ENCODE measurements around the gene TSPAN14. TPM values are rescaled to one million over a fixed set of nuclear protein-coding genes. Genes with fewer than 3 reads are reported as not detected.
A peak's percentile ranks its signal among the peaks of the same experiment; 100 is the strongest.

The TSPAN14 gene
- total RNA-seq, 6 donors from 2014 or later, result 52.1 to 157 (median 111) TPM

DNA sequence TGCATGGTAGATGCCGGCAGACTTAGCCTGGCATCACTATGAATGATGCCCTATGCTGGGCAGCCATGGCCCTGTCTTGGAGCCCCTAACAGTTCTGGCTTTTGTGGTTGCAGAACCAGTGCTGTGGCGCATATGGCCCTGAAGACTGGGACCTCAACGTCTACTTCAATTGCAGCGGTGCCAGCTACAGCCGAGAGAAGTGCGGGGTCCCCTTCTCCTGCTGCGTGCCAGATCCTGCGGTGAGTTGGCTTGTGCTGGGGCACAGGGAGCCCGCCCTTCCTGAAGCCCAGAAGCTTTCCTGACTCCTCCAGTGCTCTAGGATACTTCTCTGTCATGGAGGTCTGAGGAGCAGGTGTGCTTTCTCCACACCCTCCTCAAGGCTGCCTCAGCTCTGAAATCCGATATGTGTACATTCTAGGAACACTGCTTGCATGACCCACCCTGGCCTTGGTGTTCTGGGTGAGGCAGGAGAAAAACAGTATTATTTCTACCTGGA, 58.0 kb downstream of the TSPAN14 start:
- DNase-seq, result no peak
- TF ChIP-seq, protein P1, sequence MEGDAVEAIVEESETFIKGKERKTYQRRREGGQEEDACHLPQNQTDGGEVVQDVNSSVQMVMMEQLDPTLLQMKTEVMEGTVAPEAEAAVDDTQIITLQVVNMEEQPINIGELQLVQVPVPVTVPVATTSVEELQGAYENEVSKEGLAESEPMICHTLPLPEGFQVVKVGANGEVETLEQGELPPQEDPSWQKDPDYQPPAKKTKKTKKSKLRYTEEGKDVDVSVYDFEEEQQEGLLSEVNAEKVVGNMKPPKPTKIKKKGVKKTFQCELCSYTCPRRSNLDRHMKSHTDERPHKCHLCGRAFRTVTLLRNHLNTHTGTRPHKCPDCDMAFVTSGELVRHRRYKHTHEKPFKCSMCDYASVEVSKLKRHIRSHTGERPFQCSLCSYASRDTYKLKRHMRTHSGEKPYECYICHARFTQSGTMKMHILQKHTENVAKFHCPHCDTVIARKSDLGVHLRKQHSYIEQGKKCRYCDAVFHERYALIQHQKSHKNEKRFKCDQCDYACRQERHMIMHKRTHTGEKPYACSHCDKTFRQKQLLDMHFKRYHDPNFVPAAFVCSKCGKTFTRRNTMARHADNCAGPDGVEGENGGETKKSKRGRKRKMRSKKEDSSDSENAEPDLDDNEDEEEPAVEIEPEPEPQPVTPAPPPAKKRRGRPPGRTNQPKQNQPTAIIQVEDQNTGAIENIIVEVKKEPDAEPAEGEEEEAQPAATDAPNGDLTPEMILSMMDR (IDR thresholded peaks at IDR 0.05), result no peak
- TF ChIP-seq POLR2AphosphoS5 (IDR thresholded peaks at IDR 0.05), result no peak
- TF ChIP-seq POLR2A (IDR thresholded peaks at IDR 0.05), result no peak
- no peak for TF ChIP-seq EP300 (IDR thresholded peaks at IDR 0.05)
- Histone ChIP-seq H3K27ac (peak overlapping the region in 1 of 4 donors; percentile 58), H3K9me3 (no peaks in the 10 kb centered on the region), H3K4me1 (peaks cover 31 to 52% (median 43%) of the 10 kb centered on the region in 4 donors), H3K36me3 (peaks cover 63 to 100% (median 90%) of the 10 kb centered on the region in 4 donors), H3K27me3 (no peaks in the 10 kb centered on the region), H3K4me3 (no peak overlapping the region)
- ATAC-seq (ENCODE audit: low FRiP score in 2 of 2), result no peak
- 78 to 86% methylated on average over 9 to 10 of the region's 10 CpGs for WGBS, 2 donors

DNA sequence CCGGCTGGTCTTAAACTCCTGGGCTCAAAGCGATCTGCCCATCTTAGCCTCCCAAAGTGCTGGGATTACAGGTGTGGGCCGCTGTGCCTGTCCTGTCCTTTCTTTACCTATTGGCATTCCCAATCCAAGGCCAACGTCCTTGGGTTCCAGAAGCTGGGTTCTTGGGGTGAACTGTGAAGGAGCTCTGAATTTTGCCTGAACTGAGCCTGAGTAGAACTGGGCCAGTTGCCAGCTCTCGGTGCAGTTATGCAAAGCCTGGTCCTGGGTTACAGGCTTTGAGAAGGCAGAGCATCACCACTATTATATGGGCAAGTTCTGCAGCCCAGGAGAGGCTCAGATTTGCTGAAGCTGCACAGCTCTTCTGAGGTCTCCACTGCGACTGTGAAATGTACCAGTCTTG, 59.0 kb downstream of the TSPAN14 start:
- H3K27ac ChIP-seq, result no peak overlapping the region
- peaks cover 28 to 52% (median 38%) of the 10 kb centered on the region in 4 donors for H3K4me1 ChIP-seq
- peaks cover 59 to 100% (median 95%) of the 10 kb centered on the region in 4 donors for H3K36me3 ChIP-seq
- H3K9me3 ChIP-seq, result no peaks in the 10 kb centered on the region
- 84 to 92% methylated on average over 5 to 6 of the region's 6 CpGs for WGBS, 2 donors
- ATAC-seq (ENCODE audit: low FRiP score in 2 of 2) (no peak), DNase-seq (no peak)
- no peaks in the 10 kb centered on the region for H3K27me3 ChIP-seq
- H3K4me3 ChIP-seq, result no peak overlapping the region
- TF ChIP-seq EP300 (IDR thresholded peaks at IDR 0.05) (no peak), POLR2A (IDR thresholded peaks at IDR 0.05) (no peak), POLR2AphosphoS5 (IDR thresholded peaks at IDR 0.05) (no peak)
- TF ChIP-seq, protein P1 (IDR thresholded peaks at IDR 0.05), result no peak

DNA sequence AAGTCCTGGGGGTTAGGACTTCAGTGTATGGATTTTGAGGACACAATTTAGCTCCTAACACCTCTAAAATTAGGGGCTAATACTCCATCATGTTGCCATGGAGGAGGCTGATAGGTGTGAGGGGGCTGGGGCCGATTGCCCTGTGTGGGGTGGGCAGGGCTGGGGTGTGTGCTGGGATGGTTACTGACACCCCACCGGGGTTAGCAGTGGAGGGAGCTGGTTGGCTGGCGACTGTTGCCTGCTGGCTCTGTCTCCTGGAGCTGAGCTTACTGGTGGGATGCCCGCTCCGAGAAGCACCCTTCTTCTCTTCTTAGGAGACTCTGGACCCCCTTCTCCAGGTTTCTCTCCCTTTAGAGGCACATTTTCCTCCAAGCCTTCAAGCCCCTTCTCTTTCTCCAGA, 61.4 kb downstream of the TSPAN14 start:
- Histone ChIP-seq H3K36me3 (peaks cover 64 to 100% (median 93%) of the 10 kb centered on the region in 4 donors), H3K9me3 (no peaks in the 10 kb centered on the region), H3K4me1 (peaks cover 10 to 40% (median 27%) of the 10 kb centered on the region in 4 donors), H3K27ac (no peak overlapping the region), H3K27me3 (no peaks in the 10 kb centered on the region), H3K4me3 (no peak overlapping the region)
- 94 to 100% methylated on average over 3 to 5 of the region's 5 CpGs for WGBS, 2 donors
- ATAC-seq (ENCODE audit: low FRiP score in 2 of 2) (no peak), DNase-seq (peak in 1 of 2 donors; percentile 12)
- TF ChIP-seq, protein P1 (IDR thresholded peaks at IDR 0.05), result no peak
- no peak for TF ChIP-seq POLR2AphosphoS5 (IDR thresholded peaks at IDR 0.05)
- no peak for TF ChIP-seq EP300 (IDR thresholded peaks at IDR 0.05)
- no peak for TF ChIP-seq POLR2A (IDR thresholded peaks at IDR 0.05)

DNA sequence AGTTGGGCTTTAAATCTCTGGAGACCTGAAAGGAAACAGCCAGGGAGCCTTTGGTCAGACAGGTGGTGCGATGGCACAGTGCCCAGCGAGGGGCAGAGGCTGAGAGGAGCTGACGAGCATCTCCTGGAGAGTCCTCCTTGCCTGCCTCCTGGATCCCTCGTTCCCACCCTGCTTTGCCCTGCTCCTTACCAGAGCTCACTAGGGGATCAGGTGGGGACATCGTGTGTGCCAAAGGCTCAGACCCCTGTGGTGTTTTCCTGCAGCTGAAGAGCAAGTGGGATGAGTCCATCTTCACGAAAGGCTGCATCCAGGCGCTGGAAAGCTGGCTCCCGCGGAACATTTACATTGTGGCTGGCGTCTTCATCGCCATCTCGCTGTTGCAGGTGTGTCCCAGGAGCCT, 61.8 kb downstream of the TSPAN14 start:
- Histone ChIP-seq H3K27me3 (no peaks in the 10 kb centered on the region), H3K4me3 (no peak overlapping the region), H3K36me3 (peaks cover 64 to 100% (median 93%) of the 10 kb centered on the region in 4 donors), H3K9me3 (no peaks in the 10 kb centered on the region), H3K4me1 (peaks cover 10 to 35% (median 24%) of the 10 kb centered on the region in 4 donors), H3K27ac (no peak overlapping the region)
- DNase-seq (peak in 1 of 2 donors; percentile 20), ATAC-seq (ENCODE audit: low FRiP score in 2 of 2) (no peak)
- WGBS, 2 donors, result 93 to 96% methylated on average over 12 of the region's 12 CpGs
- no peak for TF ChIP-seq POLR2A (IDR thresholded peaks at IDR 0.05)
- no peak for TF ChIP-seq EP300 (IDR thresholded peaks at IDR 0.05)
- TF ChIP-seq, protein P1 (IDR thresholded peaks at IDR 0.05), result no peak
- no peak for TF ChIP-seq POLR2AphosphoS5 (IDR thresholded peaks at IDR 0.05)
